CD4-positive, alpha-beta T cell (primary cell): ENCODE data around the gene JARID2. TPM values are rescaled to one million over a fixed set of nuclear protein-coding genes. Genes with fewer than 3 reads are reported as not detected.

Experiments used
- ATAC-seq: fragments of 200-7000 bp; cut with Tn5 transposase; one replicate; pipeline ENCODE4 v1.10.0; 2022; ENCODE audit warnings: mild to moderate bottlenecking; ENCODE audit not compliant: poor library complexity
- CTCF ChIA-PET: fragments of 350-600 bp; sonication (Branson Sonifier 250); formaldehyde crosslinking; loops from one replicate; lab custom pipeline; 2021; ENCODE audit warnings: antibody characterized with exemption, inconsistent platforms; lab: Charles Lee
- POLR2A ChIA-PET: fragments of 350-600 bp; sonication (Branson Sonifier 250); formaldehyde crosslinking; loops from one replicate; lab custom pipeline; 2021; ENCODE audit warnings: antibody characterized with exemption, inconsistent platforms; lab: Charles Lee
- DNase-seq, 14 experiments: peaks; one replicate each; pipeline ENCODE4 v3.0.0-alpha.2; 2013 to 2020; ENCODE audit warnings: mixed read lengths in 2 of 14
- H3K27ac ChIP-seq, 2 donors: one replicate each; pipeline versions ENCODE4 v1.5.1 to v1.7.0; 2013; ENCODE audit warnings: low read length in 2 of 2, low read depth in 1 of 2, mild to moderate bottlenecking in 1 of 2
- H3K27me3 ChIP-seq, 2 experiments: 1 replicate in 1 of 2; 2 replicates in 1 of 2; pipeline versions ENCODE4 v1.6.1 to v1.7.0; 2013; ENCODE audit warnings: low read length in 2 of 2, control low read depth in 1 of 2, mild to moderate bottlenecking in 1 of 2, moderate library complexity in 1 of 2; ENCODE audit not compliant: insufficient read depth in 2 of 2, control insufficient read depth in 1 of 2
- H3K36me3 ChIP-seq: one replicate; pipeline ENCODE4 v1.6.1; 2013; ENCODE audit warnings: low read length, control low read depth; ENCODE audit not compliant: insufficient read depth
- H3K4me1 ChIP-seq: one replicate; pipeline ENCODE4 v1.6.1; 2013; ENCODE audit warnings: low read length, control low read depth; ENCODE audit not compliant: insufficient read depth
- H3K4me3 ChIP-seq: one replicate; pipeline ENCODE4 v1.5.1; 2013; ENCODE audit warnings: mild to moderate bottlenecking, low read length, moderate library complexity
- H3K9me3 ChIP-seq, 2 experiments: 1 replicate in 1 of 2; 2 replicates in 1 of 2; pipeline versions ENCODE4 v1.6.1 to v1.7.0; 2013; ENCODE audit warnings: low read length in 2 of 2, mild to moderate bottlenecking in 2 of 2, control low read depth in 1 of 2, moderate library complexity in 1 of 2; ENCODE audit not compliant: control insufficient read depth in 1 of 2, insufficient read depth in 1 of 2
- H3K27ac Mint-ChIP-seq: one replicate; pipeline ENCODE4 v1.8.0; 2020; ENCODE audit warnings: mixed read lengths
- H3K27me3 Mint-ChIP-seq: one replicate; pipeline ENCODE4 v1.8.0; 2021; ENCODE audit warnings: mixed read lengths
- H3K36me3 Mint-ChIP-seq: one replicate; pipeline ENCODE4 v1.8.0; 2021; ENCODE audit warnings: low read depth, mixed read lengths
- H3K4me1 Mint-ChIP-seq: one replicate; pipeline ENCODE4 v1.8.0; 2021; ENCODE audit warnings: low read depth, mixed read lengths
- H3K4me3 Mint-ChIP-seq: one replicate; pipeline ENCODE4 v1.8.0; 2020; ENCODE audit warnings: mild to moderate bottlenecking, mixed read lengths
- H3K9me3 Mint-ChIP-seq: one replicate; pipeline ENCODE4 v1.8.0; 2020; ENCODE audit warnings: mixed read lengths
- intact Hi-C, 2 experiments: fragments of 100-400 bp; cut with DNase I in 1 of 2; cut with micrococcal nuclease in 1 of 2; formaldehyde crosslinking; loops; one replicate each; pipeline versions ENCODE4 v1.15.1 to v1.9.0; 2023 to 2025; cut with DNase I, micrococcal nuclease
- total RNA-seq, 174 experiments: library from RNA in 2 of 174; stranded (reverse) in 2 of 174; gene quantifications; one replicate each; pipeline ENCODE4 v1.2.3 and lab custom pipeline; 2021 to 2026
- TF ChIP-seq, protein P1 (sequence below): fragments of 200-600 bp; IDR thresholded peaks from one replicate; pipeline ENCODE4 v1.8.0; 2022; ENCODE audit warnings: antibody characterized with exemption, mild to moderate bottlenecking

Gene JARID2
- total RNA-seq, 2 experiments from 2014 or later = 32.0 to 33.0 TPM

DNA sequence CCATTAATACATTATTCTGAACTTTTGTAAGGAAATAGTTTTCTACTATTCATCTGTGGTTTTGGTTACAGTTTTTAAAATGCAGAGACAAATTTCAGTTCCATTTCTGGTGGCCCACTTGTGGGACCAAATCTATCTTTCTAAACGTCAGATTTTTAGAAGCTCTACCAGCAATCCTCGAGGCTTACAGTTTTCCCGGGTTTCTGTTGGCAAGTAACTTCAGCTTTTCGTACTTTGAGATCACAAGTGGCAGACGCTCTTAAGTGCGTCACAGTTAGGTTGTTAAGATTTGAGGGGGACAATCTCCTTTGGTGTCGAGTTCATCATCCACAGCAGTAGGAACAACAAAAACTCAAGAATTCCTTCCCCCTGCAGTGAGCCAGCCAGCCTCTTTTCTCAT, 60.0 kb downstream of the JARID2 start:
- intact Hi-C loops = no loop called here
- Histone ChIP-seq H3K4me3 (no peak overlapping the region), H3K36me3 (no peaks in the 10 kb centered on the region), H3K27ac (no peak overlapping the region), H3K27me3 (no peaks in the 10 kb centered on the region), H3K4me1 (peaks cover 35% of the 10 kb centered on the region), H3K9me3 (no peaks in the 10 kb centered on the region)
- Mint-ChIP-seq H3K27me3 (no peaks in the 10 kb centered on the region), H3K36me3 (peaks cover 7% of the 10 kb centered on the region), H3K27ac (peak overlapping the region; percentile 63), H3K4me3 (no peak overlapping the region), H3K9me3 (no peaks in the 10 kb centered on the region), H3K4me1 (peaks cover 76% of the 10 kb centered on the region)
- no peak for ATAC-seq
- ChIA-PET POLR2A (interaction anchor here (1.3 kb wide), 1 partner anchor 59 kb away, joined by 3 read pairs; no protein-coding TSS in a partner anchor), CTCF (interaction anchor here (0.7 kb wide), 1 partner anchor 400 kb away, joined by 3 read pairs; no protein-coding TSS in a partner anchor)
- no peak for DNase-seq
- TF ChIP-seq, protein P1, sequence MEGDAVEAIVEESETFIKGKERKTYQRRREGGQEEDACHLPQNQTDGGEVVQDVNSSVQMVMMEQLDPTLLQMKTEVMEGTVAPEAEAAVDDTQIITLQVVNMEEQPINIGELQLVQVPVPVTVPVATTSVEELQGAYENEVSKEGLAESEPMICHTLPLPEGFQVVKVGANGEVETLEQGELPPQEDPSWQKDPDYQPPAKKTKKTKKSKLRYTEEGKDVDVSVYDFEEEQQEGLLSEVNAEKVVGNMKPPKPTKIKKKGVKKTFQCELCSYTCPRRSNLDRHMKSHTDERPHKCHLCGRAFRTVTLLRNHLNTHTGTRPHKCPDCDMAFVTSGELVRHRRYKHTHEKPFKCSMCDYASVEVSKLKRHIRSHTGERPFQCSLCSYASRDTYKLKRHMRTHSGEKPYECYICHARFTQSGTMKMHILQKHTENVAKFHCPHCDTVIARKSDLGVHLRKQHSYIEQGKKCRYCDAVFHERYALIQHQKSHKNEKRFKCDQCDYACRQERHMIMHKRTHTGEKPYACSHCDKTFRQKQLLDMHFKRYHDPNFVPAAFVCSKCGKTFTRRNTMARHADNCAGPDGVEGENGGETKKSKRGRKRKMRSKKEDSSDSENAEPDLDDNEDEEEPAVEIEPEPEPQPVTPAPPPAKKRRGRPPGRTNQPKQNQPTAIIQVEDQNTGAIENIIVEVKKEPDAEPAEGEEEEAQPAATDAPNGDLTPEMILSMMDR = no peak

DNA sequence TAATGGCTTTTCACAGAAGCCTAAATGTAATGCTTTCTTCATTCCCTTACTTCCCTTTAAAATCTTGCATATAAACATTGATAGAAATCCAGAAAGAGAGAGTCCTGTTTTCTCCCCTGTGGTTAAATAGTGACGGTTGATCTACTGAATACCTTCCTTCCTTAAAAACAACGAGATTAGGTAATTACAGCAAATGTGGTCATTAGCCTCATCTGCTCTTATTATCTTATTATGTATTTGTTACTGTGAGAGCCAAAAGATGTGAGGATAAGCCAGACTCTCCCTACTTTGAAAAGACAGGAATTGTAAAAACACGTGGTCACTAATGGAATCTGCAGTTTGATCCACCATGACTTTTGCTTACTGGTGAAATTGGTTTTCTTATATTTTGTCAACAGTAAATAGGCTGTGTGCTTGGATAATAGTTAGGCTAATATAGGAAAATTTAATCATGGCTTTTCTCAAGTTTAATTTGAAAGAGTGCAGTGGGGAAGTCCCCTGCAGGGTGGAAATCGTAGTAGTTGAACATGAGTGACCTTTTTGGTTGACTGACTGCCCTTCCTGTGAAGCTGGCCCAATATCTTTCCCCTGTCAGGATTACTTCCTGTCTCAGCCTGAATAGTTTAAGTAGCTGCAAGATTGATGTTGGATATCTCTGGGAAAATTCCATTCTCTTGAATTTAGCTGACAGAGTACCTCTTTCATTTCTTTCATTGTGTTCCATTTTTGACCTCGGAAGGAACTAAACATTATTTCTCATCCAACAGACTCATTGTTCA, 62.8 kb downstream of the JARID2 start:
- no peak overlapping the region for H3K4me3 ChIP-seq
- Mint-ChIP-seq H3K36me3 (no peaks in the 10 kb centered on the region), H3K9me3 (no peaks in the 10 kb centered on the region), H3K4me3 (no peak overlapping the region), H3K27ac (no peak overlapping the region), H3K27me3 (no peaks in the 10 kb centered on the region), H3K4me1 (peaks cover 78% of the 10 kb centered on the region)
- H3K9me3 ChIP-seq = no peaks in the 10 kb centered on the region
- H3K27me3 ChIP-seq = no peaks in the 10 kb centered on the region
- no peaks in the 10 kb centered on the region for H3K36me3 ChIP-seq
- ATAC-seq (no peak), DNase-seq (no peak)
- TF ChIP-seq, protein P1 = no peak
- peaks cover 54% of the 10 kb centered on the region for H3K4me1 ChIP-seq
- CTCF ChIA-PET = interaction anchor here (0.6 kb wide), 1 partner anchor 135 kb away, joined by 3 read pairs; no protein-coding TSS in a partner anchor
- intact Hi-C loops = no loop called here
- no peak overlapping the region for H3K27ac ChIP-seq
- POLR2A ChIA-PET = no interaction called here

DNA sequence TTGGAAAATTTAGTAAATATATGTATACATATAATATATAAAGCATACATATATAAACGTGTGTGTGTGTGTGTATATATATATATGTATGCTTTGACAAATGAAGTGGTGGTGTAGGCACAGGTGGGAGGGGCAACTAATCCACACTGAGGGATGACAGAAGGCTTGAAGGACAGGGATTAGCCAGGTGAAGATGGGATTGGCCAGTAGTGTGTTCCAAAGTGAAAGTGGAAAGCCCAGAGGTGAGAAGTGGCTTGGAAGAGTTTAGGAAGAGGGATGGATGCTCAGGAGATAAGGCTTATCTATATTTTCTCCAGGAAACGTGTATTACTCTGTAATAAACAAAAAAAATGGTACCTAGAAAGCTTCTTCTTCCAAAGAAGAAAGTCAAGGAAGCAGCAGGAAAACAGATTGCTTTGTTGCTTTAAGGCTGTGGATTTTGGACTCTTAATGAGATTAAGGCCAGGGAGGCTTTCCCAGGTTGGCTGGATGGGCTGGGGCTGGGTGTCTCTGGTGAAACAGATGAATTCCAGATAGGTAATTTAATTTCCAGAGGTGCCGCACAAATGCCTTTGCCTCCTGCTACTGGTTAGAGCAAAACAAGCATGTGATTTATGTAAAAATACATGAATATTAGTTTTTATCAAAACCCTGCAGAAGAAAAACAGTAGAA, 63.9 kb downstream of the JARID2 start:
- Mint-ChIP-seq H3K27me3 (no peaks in the 10 kb centered on the region), H3K27ac (no peak overlapping the region), H3K36me3 (no peaks in the 10 kb centered on the region), H3K4me3 (no peak overlapping the region), H3K4me1 (peaks cover 82% of the 10 kb centered on the region), H3K9me3 (no peaks in the 10 kb centered on the region)
- Histone ChIP-seq H3K9me3 (no peaks in the 10 kb centered on the region), H3K4me3 (no peak overlapping the region), H3K36me3 (no peaks in the 10 kb centered on the region), H3K27me3 (no peaks in the 10 kb centered on the region), H3K4me1 (peaks cover 52% of the 10 kb centered on the region), H3K27ac (no peak overlapping the region)
- DNase-seq (no peak), ATAC-seq (no peak)
- POLR2A ChIA-PET = no interaction called here
- intact Hi-C loops = no loop called here
- TF ChIP-seq, protein P1 = no peak
- CTCF ChIA-PET = no interaction called here
